HG02938 (cell line): ENCODE results near the gene SUFU.
"Not testable (repeated sequence)": the region's sequence is repeated elsewhere in the genome, so short reads cannot be mapped to it uniquely, and the experiment has no call there.

Experiments used
- ATAC-seq: cut with Tn5 transposase; IDR thresholded peaks from one replicate; pipeline ENCODE4 v1.9.1; 2021; ENCODE audit warnings: mild to moderate bottlenecking, moderate library complexity; ENCODE audit not compliant: unreplicated experiment

Gene SUFU

DNA sequence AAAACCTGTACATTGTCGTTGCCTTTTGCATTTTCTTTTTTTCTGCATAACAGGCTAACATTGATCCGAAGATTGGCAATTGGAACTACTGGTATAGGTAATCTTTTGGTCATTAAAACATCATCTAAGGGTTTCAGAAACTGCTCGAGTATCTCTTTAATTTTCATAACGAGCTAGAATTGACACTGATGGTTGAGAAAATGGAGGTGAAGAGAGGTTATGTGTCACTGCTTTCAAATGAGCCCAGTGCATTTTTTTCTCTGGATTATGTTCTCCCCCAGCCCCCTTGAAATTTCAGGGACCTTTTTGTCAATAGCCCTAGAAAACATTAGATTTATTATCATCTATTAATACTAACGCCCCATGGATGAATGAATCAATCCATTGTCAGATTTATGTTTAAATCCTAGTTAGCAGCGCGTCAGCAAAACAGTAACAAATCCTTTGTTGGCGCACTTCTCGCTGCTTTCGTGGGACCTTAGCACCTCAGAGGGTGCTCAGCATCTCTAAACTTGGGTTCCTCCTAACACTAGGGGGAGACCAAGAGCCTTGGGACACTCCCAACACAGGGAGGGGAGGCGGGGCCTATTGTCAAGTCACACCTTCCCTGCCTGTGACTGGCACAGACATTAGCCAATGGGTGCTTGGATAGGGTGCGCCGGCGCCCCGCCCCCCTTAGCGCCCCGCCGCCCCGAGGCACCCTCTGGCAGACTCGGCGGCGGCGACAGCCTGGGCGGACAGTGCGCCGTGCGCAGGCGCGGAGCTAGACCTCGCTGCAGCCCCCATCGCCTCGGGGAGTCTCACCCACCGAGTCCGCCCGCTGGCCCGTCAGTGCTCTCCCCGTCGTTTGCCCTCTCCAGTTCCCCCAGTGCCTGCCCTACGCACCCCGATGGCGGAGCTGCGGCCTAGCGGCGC is at the start of gene SUFU:
Gene SUFU, plus strand, starts transcription at position 709 of the 915 bp plus-strand sequence. Its CDS starts 181 bp downstream, at position 890.
- peak; percentile 45 for ATAC-seq

DNA sequence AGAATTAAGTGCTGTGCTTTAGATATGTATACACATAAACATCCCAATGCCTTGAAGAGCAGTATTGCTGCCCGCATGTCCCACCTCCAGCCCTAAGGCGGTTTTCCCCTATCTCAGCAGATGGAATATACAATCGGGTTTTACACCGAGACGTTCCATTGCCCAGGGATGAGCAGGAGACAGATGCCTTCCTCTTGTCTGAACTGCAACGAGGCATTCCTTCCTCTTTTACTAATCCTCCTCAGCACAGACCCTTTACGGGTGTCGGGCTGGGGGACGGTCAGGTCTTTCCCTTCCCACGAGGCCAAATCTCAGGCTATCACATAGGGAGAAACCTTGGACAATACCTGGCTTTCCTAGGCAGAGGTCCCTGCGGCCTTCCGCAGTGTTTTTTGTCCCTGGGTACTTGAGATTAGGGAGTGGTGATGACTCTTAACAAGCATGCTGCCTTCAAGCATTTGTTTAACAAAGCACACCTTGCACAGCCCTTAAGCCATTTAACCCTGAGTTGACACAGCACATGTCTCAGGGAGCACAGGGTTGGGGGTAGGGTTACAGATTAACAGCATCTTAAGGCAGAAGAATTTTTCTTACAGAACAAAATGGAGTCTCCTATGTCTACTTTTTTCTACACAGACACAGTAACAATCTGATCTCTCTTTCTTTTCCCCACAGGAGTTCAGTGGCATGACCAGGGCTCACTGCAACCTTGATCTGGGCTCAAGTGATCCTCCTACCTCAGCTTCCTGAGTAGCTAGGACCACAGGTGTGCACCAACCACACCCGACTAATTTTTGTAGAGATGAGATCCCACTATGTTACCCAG is 48.9 kb upstream of the SUFU start:
- not testable (repeated sequence) for ATAC-seq

DNA sequence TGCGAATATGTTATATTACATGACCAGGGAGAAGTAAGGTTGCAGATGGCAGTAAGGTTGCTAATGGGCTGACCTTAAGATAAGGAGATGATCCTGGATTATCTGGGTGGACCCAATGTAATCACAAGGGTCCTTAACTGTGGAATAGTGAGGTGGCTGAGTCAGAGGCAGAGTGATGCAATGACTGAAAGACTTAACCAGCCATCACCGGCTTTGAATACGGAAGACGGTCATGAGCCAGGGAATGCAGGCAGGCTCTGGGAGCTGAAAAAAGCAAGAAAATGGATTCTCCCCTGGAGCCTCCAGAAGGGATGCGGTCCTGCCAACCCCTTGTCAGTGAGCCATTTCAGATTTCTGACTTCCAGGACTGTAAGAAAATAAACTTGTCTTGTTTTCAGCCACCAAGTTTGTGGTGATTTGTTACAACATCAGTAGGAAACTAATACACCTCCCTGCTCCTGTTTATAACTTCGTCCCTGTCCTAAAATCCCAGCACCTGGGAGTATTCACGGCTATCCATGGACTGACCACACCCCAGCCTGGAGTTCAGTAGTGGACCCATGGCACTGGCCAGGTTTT is 47.8 kb upstream of the SUFU start:
- ATAC-seq, result no peak

GRCh38 chr10:102457591-102458150 is 46.1 kb upstream of the SUFU start:
- no peak for ATAC-seq

GRCh38 chr10:102458656-102459055 is 45.1 kb upstream of the SUFU start:
- ATAC-seq, result no peak

DNA sequence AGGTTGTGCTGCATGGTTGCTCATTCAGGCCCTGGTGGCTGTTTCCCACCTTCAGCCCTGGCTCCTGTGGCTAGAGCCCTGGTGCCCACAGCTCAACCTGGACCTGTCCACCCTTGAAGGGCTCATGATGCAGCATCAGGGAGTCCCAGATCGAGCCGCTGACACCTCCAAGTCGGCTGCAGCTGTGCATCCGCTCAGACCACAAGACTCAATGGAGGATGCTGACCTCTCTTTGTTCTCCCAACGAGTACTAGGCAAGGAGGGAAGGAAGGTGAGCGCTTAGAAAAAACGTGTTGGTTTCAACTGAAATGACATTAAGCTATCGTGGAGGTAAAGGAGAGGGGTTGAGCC is 43.0 kb upstream of the SUFU start:
- ATAC-seq, result peak; percentile 17

DNA sequence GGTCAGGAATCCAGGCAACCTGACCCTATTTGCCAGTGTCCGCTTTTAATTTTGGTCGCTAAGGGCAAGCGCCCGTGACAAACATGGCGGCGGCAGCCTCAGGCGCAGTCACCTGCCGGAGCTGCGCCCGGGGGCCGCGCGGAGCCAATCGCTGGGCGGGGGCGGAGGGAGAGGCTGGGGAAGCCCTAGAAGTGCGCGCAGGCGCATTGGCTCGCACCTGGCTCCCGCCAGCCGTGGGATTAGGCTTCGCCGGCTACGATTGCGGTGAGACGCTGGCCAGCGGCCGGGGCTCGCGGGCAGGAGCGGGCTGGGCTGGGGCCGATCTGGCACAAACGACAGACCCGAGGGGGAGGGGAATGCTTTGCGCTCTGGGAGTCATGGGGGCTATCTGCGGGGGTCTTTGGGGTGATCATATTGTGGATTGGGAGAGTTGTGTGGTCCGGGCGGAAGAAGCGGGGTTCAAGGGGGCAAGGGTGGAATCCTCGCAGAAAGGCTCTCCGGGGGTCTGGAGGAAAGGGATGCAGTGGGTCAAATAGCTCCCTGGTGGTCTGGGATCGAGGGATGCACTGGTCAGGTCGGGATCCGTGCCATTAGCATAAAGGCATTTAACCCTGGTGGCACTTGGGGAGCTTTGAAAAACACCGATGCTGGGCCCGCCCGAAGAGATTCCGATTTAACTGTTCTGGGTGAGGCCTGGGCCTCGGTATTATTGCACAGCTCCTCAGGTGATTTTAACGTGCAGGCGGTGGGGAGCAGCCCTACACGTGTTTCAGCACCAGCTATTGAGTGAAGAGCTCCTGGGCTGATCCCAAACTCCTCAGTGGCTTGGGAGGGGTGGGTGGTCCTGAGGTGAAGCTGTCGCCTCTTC is 42.4 kb upstream of the SUFU start:
- ATAC-seq, result peak; percentile 67

GRCh38 chr10:102462512-102463054 is 41.2 kb upstream of the SUFU start:
- no peak for ATAC-seq

DNA sequence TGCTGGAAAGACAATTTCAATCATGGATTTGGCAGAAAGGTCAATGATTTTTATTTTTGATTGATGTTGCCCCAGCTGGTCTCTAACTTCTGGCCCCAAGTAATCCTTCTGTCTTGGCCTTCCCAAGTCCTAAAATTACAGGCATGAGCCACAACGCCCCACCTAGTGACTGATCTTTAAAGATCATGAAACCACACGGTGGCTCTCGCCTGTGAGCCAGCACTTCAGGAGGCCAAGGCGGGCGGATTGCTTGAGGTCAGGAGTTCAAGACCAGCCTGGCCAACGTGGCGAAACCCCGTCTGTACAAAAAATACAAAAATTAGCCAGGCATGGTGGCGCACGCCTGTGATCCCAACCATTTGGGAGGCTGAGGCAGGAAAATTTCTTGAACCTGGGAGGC is 39.8 kb upstream of the SUFU start:
- no peak for ATAC-seq

- no peak for ATAC-seq
These were observed 38.3 kb upstream of the SUFU start for GRCh38 chr10:102465466-102465865.

DNA sequence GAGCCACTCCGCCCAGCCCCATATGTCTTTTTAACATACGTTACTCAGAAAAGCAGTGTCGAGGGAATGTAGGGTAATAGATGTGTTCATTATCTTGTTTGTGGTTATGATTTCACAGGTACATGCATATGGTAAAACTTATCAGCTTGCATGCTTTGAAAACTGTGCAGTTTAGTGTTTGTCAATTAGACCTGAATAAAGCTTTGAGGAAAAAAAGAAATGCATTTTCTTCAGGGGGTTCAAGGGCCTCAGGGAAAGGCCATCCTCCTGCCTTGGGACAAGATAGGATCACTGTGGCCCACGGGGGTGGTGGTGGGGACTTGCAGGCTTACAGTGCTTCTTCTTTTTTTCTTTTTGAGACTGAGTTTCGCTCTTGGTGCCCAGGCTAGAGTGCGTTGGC is 36.5 kb upstream of the SUFU start:
- no peak for ATAC-seq

DNA sequence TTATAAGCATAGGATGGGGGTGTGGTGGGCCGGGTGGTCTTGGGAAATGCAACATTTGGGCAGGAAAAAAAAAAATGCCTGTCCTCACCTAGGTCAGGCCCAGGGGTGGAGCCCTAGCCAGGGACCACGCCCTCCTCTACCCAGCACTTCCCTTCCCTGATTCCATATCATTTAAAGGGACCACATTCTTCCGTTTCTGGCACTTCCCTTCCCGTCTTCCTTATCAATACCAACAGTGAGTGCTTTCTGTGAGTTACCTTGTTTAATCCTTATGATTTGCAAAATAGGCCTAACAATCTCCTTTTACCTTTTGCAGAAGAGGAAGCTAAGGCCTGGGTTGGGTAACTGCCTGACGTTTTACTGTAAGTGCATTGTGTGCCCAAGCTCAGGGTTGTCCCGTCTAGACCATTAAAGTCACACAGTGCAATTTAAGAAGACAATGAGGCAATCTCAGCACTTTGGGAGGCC is 35.8 kb upstream of the SUFU start:
- ATAC-seq, result no peak

DNA sequence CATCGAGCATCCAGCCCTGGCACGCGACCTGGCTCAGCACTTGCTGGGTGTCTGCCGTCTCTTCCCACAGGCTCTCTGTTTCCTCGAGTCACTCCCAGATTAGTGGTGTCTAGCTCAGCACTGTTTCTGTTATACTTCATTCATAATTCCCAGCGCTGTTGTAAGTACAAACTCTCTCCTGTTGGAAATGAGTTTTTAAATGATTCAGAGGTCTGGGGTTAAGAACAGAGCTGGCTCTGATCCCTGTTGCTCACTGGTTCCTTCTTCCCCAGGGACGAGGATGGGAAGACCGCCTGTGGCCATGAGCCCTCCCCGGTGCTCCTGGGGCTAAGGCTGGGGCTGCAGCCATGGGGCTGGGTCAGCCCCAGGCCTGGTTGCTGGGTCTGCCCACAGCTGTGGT is 35.1 kb upstream of the SUFU start:
- no peak for ATAC-seq

GRCh38 chr10:102470579-102471546 is 32.9 kb upstream of the SUFU start:
- no peak for ATAC-seq

- ATAC-seq, result no peak
These were observed 30.1 kb upstream of the SUFU start for GRCh38 chr10:102473445-102474331.

DNA sequence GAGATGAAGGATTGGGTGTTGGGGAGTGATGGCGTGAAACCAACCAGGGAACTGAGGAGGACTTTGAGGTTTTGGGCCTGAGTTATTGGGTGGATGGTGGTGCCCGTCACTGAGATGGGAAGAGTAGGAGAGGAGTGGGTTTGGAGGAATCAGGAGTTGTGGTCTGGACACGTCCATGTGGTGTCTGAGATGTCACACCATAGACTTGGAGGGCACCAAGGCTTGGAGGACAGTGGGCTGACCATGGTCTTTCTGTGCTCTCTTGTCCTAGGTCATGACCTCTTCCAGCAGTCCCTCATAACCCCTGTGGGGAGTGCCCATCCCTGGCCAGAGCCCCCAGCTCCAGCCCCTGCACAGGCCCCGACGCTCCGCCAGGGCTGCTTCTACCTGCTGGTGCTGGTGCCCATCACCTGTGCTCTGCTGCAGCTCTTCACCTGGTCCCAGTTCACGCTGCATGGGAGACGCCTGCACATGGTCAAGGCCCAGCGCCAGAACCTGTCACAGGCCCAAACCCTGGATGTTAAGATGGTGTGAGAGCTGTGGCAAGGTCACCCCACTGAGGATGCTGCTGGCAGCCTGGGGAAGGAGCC is 28.2 kb upstream of the SUFU start:
- ATAC-seq, result no peak

DNA sequence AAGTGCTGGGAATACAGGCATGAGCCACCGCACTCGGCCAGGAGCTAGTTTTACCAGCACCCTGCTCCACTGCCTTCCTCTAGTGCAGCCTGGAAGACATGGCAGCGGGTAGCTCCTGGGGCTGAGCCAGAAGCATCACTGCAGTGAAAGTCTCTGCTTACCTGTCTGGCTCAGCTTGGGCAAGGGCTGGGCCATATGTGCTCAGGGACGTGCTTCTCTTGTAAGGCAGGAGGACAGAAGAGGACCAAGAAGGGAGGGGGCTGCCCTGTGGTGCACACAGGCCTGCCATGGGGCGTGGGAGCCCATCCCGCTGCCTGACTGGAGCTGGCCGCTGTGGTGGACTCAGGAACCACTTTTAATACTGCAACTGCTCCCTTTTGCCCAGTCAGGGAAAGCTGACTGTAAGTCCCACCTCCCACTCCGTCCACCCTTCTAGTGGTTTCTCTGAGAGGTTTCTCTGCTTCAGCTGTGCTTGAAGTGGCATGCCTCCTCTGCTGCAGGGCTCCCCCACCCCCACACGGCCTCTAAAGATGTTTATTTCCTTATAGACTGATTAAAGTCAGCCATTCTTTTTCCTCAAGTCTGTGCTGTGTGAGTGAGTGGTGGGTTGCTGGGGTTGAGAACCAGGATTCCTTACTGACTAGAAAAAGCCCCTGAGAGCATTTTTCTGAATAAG is 27.2 kb upstream of the SUFU start:
- no peak for ATAC-seq
